Measurements from ENCODE around the gene XIRP2. TPM values are rescaled to one million over a fixed set of nuclear protein-coding genes. Genes with fewer than 3 reads are reported as not detected.

The XIRP2 gene
- total RNA-seq, 5 donors from 2014 or later (not counting 1 experiment from before 2014, with no cell fraction given), result not detected

DNA sequence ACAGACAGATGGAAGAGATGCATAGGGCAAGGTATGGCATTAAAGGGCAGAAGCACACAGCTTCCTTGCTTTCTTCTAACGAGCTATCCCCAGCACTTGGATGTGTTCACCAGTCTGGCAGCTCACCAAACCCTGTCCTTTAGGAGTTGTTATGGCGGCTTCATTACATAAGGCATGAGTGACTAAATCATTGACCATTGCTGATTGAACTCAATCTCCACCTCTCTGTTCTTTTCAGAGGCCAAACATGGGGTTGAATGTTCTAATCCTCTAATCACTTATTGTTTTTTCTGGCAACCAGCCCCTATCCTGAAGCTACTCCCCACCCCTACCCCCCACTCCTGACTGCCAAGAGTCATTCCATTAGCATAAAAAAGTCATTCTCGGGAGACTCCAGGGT lies 301.8 kb downstream of the XIRP2 start:
- DNase-seq (no peak), ATAC-seq (replicated peaks in 1 of 4) (no peak)
- ChIA-PET POLR2A (no interaction called here), CTCF (no interaction called here)
- Mint-ChIP-seq H3K4me3 (no peak overlapping the region), H3K27ac (no peak overlapping the region), H3K4me1 (no peaks in the 10 kb centered on the region), H3K9me3 (no peaks in the 10 kb centered on the region), H3K36me3 (no peaks in the 10 kb centered on the region), H3K27me3 (no peaks in the 10 kb centered on the region)
- Histone ChIP-seq H3K9me3 (no peaks in the 10 kb centered on the region), H3K4me1 (ENCODE audit: control insufficient read depth in 1 of 2, extremely low read depth in 1 of 2, insufficient read depth in 2 of 2, low read length in 2 of 2) (no peaks in the 10 kb centered on the region), H3K36me3 (ENCODE audit: control insufficient read depth in 2 of 2, extremely low read depth in 1 of 2, insufficient read depth in 1 of 2, low read length in 1 of 2) (no peaks in the 10 kb centered on the region), H3K27me3 (replicated peaks in 1 of 2; ENCODE audit: control insufficient read depth in 2 of 2, extremely low read depth in 1 of 2, insufficient read depth in 2 of 2, low read length in 1 of 2) (no peaks in the 10 kb centered on the region), H3K4me3 (ENCODE audit: control insufficient read depth in 1 of 2, extremely low read depth in 1 of 2, low read length in 1 of 2) (no peak overlapping the region), H3K27ac (ENCODE audit: low read length) (no peak overlapping the region)
- WGBS (ENCODE audit: insufficient coverage), result 29% methylated on average over 1 of the region's 3 CpGs

DNA sequence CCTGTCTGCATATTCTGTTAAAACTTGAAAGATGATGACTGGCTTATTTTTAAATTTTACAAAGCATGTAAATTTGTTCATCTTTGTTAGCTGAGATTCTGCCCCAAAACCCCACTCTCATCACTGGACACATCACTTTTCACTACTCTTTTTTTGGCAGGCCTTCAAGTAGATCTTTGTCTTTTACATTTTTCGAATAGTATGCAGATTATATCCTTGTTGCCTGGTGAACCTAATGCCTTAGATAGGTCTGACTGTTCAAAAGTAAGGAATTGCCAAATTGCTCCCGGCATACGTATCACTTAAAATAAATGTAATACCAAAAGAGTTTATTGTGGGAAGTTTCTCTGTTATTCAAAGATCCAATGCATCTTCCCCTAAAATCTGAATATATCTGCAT lies 303.3 kb downstream of the XIRP2 start:
- no peaks in the 10 kb centered on the region for H3K4me1 ChIP-seq (ENCODE audit: control insufficient read depth in 1 of 2, extremely low read depth in 1 of 2, insufficient read depth in 2 of 2, low read length in 2 of 2)
- no peaks in the 10 kb centered on the region for H3K36me3 ChIP-seq (ENCODE audit: control insufficient read depth in 2 of 2, extremely low read depth in 1 of 2, insufficient read depth in 1 of 2, low read length in 1 of 2)
- H3K4me1 Mint-ChIP-seq, result peaks cover 0 to 3% (median under 1%) of the 10 kb centered on the region in 3 donors
- no peaks in the 10 kb centered on the region for H3K36me3 Mint-ChIP-seq
- H3K9me3 Mint-ChIP-seq, result no peaks in the 10 kb centered on the region
- ChIA-PET POLR2A (interaction anchor here in 1 of 2 donors (0.6 kb wide), 1 partner anchor 109 kb away, joined by 4 read pairs; no protein-coding TSS in a partner anchor), CTCF (interaction anchor here in 1 of 2 donors (0.6 kb wide), 1 partner anchor 70 kb away, joined by 4 read pairs; no protein-coding TSS in a partner anchor)
- H3K27me3 Mint-ChIP-seq, result no peaks in the 10 kb centered on the region
- no peak overlapping the region for H3K27ac Mint-ChIP-seq
- H3K27ac ChIP-seq (ENCODE audit: low read length), result no peak overlapping the region
- no peak overlapping the region for H3K4me3 Mint-ChIP-seq
- no peaks in the 10 kb centered on the region for H3K27me3 ChIP-seq (replicated peaks in 1 of 2; ENCODE audit: control insufficient read depth in 2 of 2, extremely low read depth in 1 of 2, insufficient read depth in 2 of 2, low read length in 1 of 2)
- ATAC-seq (replicated peaks in 1 of 4) (no peak), DNase-seq (no peak)
- H3K9me3 ChIP-seq, result no peaks in the 10 kb centered on the region
- H3K4me3 ChIP-seq (ENCODE audit: control insufficient read depth in 1 of 2, extremely low read depth in 1 of 2, low read length in 1 of 2), result no peak overlapping the region
- WGBS (ENCODE audit: insufficient coverage), result no CpG with 5 or more reads among the region's 3 CpGs

DNA sequence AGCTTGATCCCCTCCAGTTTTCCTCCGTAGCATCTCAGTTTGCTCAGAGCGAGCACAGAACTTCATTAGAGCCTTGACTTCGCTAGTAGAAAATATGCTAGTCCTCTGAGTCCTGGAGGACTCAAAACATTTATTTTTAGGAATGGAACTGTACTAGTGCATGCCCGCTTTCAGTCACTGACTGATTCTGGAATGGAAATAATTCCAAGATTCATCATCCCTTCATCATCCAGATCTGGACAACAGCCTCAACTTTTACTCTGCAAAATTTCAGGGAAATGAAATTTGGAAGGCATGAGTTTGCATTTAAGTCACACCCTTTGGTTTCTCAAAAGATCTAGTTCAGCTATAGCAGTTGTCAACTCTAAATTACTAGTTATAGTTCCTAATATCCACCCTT lies 304.6 kb downstream of the XIRP2 start:
- H3K9me3 ChIP-seq, result no peaks in the 10 kb centered on the region
- Mint-ChIP-seq H3K27me3 (no peaks in the 10 kb centered on the region), H3K4me1 (peaks cover 0 to 4% (median 3%) of the 10 kb centered on the region in 3 donors), H3K4me3 (no peak overlapping the region), H3K9me3 (no peaks in the 10 kb centered on the region), H3K36me3 (no peaks in the 10 kb centered on the region), H3K27ac (no peak overlapping the region)
- no peak overlapping the region for H3K4me3 ChIP-seq (ENCODE audit: control insufficient read depth in 1 of 2, extremely low read depth in 1 of 2, low read length in 1 of 2)
- POLR2A ChIA-PET, result no interaction called here
- ATAC-seq (replicated peaks in 1 of 4) (no peak), DNase-seq (no peak)
- no peaks in the 10 kb centered on the region for H3K4me1 ChIP-seq (ENCODE audit: control insufficient read depth in 1 of 2, extremely low read depth in 1 of 2, insufficient read depth in 2 of 2, low read length in 2 of 2)
- no peak overlapping the region for H3K27ac ChIP-seq (ENCODE audit: low read length)
- H3K36me3 ChIP-seq (ENCODE audit: control insufficient read depth in 2 of 2, extremely low read depth in 1 of 2, insufficient read depth in 1 of 2, low read length in 1 of 2), result no peaks in the 10 kb centered on the region
- H3K27me3 ChIP-seq (replicated peaks in 1 of 2; ENCODE audit: control insufficient read depth in 2 of 2, extremely low read depth in 1 of 2, insufficient read depth in 2 of 2, low read length in 1 of 2), result no peaks in the 10 kb centered on the region
- CTCF ChIA-PET, result no interaction called here
- WGBS (ENCODE audit: insufficient coverage), result 89% methylated on average over 3 of the region's 4 CpGs

DNA sequence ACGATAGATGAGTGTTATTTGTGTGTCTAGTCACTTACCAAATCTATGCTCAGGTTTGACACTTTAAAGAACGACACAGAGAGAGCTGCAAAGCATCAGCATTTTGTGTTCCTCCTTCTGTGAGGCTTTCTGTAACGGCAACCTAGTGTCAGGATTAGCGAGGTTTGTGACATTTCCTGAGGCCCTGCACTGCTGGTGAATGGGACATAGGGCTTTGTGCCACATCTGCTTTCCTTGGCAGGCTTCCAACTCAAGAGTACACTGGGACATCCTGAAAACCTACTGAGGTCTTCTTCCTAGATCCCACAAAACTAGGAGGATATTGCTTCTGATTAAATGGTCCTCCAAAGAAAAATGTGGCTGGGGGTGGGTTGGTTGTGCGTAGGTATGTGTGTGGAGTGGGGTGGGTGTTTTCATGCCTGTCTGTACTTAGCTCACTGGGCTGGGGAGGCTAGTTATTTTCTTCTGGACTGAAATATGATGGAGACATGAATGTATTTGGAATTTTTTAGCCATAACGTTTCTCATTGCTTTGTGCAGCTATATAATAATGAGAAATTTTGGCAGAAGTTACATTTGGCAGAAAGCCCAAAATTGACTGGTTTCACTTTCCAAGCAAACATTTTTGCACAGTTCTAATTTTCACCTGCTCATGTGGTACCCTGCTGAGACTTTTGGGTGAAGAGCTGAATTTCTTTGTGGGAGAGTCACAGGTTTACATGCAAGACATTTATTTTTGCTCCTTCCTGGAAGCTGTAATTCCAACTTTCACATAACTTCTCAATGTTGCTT lies 308.4 kb downstream of the XIRP2 start:
- Histone ChIP-seq H3K36me3 (ENCODE audit: control insufficient read depth in 2 of 2, extremely low read depth in 1 of 2, insufficient read depth in 1 of 2, low read length in 1 of 2) (no peaks in the 10 kb centered on the region), H3K4me1 (ENCODE audit: control insufficient read depth in 1 of 2, extremely low read depth in 1 of 2, insufficient read depth in 2 of 2, low read length in 2 of 2) (no peaks in the 10 kb centered on the region), H3K4me3 (ENCODE audit: control insufficient read depth in 1 of 2, extremely low read depth in 1 of 2, low read length in 1 of 2) (no peak overlapping the region), H3K9me3 (no peaks in the 10 kb centered on the region), H3K27me3 (replicated peaks in 1 of 2; ENCODE audit: control insufficient read depth in 2 of 2, extremely low read depth in 1 of 2, insufficient read depth in 2 of 2, low read length in 1 of 2) (no peaks in the 10 kb centered on the region), H3K27ac (ENCODE audit: low read length) (no peak overlapping the region)
- Mint-ChIP-seq H3K27me3 (no peaks in the 10 kb centered on the region), H3K27ac (no peak overlapping the region), H3K9me3 (peaks cover 0 to 4% (median 0%) of the 10 kb centered on the region in 3 donors), H3K4me1 (peaks cover 0 to 4% (median 3%) of the 10 kb centered on the region in 3 donors), H3K36me3 (no peaks in the 10 kb centered on the region), H3K4me3 (no peak overlapping the region)
- WGBS (ENCODE audit: insufficient coverage), result 9% methylated on average over 5 of the region's 6 CpGs
- ATAC-seq (replicated peaks in 1 of 4) (no peak), DNase-seq (no peak)
- ChIA-PET CTCF (no interaction called here), POLR2A (interaction anchor here in 1 of 2 donors (0.8 kb wide), 1 partner anchor 22 kb away, joined by 3 read pairs; no protein-coding TSS in a partner anchor)

DNA sequence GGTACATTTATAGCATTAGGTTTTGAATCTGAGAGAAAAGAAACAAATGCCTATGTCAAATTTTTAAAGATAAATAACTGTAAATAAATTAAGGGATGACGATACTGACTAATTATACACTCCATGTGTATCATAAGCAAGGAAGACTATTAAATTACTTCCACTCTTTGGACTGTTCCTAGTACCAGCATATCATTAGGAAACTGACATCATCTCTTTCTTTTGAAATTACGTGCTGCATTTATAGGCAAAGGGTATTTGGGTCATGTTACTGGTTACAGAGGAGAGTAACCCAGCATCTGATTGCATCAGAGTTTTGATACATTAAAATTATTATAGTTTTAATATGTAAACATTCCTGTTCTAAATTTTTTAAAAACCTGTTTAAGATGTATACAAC lies 309.7 kb downstream of the XIRP2 start:
- ATAC-seq (replicated peaks in 1 of 4) (no peak), DNase-seq (no peak)
- Mint-ChIP-seq H3K4me1 (peaks cover 0 to 4% (median 3%) of the 10 kb centered on the region in 3 donors), H3K4me3 (no peak overlapping the region), H3K27me3 (no peaks in the 10 kb centered on the region), H3K9me3 (peaks cover 0 to 4% (median 0%) of the 10 kb centered on the region in 3 donors), H3K36me3 (no peaks in the 10 kb centered on the region), H3K27ac (no peak overlapping the region)
- H3K27me3 ChIP-seq (replicated peaks in 1 of 2; ENCODE audit: control insufficient read depth in 2 of 2, extremely low read depth in 1 of 2, insufficient read depth in 2 of 2, low read length in 1 of 2), result no peaks in the 10 kb centered on the region
- H3K36me3 ChIP-seq (ENCODE audit: control insufficient read depth in 2 of 2, extremely low read depth in 1 of 2, insufficient read depth in 1 of 2, low read length in 1 of 2), result no peaks in the 10 kb centered on the region
- H3K4me3 ChIP-seq (ENCODE audit: control insufficient read depth in 1 of 2, extremely low read depth in 1 of 2, low read length in 1 of 2), result no peak overlapping the region
- H3K4me1 ChIP-seq (ENCODE audit: control insufficient read depth in 1 of 2, extremely low read depth in 1 of 2, insufficient read depth in 2 of 2, low read length in 2 of 2), result no peaks in the 10 kb centered on the region
- POLR2A ChIA-PET, result no interaction called here
- H3K9me3 ChIP-seq, result no peaks in the 10 kb centered on the region
- CTCF ChIA-PET, result no interaction called here
- no CpG with 5 or more reads among the region's 2 CpGs for WGBS (ENCODE audit: insufficient coverage)
- no peak overlapping the region for H3K27ac ChIP-seq (ENCODE audit: low read length)

DNA sequence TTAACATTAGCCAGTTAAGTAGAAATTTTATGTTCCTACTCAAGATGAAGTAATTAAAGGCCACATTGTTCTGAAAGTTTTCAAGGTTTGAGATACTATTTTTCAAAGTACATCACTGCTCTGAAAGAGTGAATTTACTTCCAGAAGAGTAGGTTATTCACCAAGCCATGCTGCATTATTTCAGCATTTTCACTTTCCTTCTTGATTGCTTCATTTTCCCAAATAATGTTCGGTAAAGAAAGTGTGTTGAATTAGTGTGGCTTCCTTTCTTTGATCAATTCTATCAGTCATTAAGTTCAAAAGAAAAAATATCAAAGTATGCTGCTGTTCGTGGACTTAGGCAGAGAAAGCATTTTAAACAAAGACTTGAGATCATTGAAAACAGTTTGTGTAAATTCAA lies 310.3 kb downstream of the XIRP2 start:
- Mint-ChIP-seq H3K4me1 (peaks cover 0 to 4% (median 3%) of the 10 kb centered on the region in 3 donors), H3K9me3 (peaks cover 0 to 4% (median 0%) of the 10 kb centered on the region in 3 donors), H3K27me3 (no peaks in the 10 kb centered on the region), H3K4me3 (no peak overlapping the region), H3K27ac (no peak overlapping the region), H3K36me3 (no peaks in the 10 kb centered on the region)
- ChIA-PET POLR2A (no interaction called here), CTCF (no interaction called here)
- Histone ChIP-seq H3K4me3 (ENCODE audit: control insufficient read depth in 1 of 2, extremely low read depth in 1 of 2, low read length in 1 of 2) (no peak overlapping the region), H3K36me3 (ENCODE audit: control insufficient read depth in 2 of 2, extremely low read depth in 1 of 2, insufficient read depth in 1 of 2, low read length in 1 of 2) (no peaks in the 10 kb centered on the region), H3K9me3 (no peaks in the 10 kb centered on the region), H3K27ac (ENCODE audit: low read length) (no peak overlapping the region), H3K27me3 (replicated peaks in 1 of 2; ENCODE audit: control insufficient read depth in 2 of 2, extremely low read depth in 1 of 2, insufficient read depth in 2 of 2, low read length in 1 of 2) (no peaks in the 10 kb centered on the region), H3K4me1 (ENCODE audit: control insufficient read depth in 1 of 2, extremely low read depth in 1 of 2, insufficient read depth in 2 of 2, low read length in 2 of 2) (no peaks in the 10 kb centered on the region)
- no CpG with 5 or more reads among the region's 2 CpGs for WGBS (ENCODE audit: insufficient coverage)
- no peak for ATAC-seq (replicated peaks in 1 of 4)
- no peak for DNase-seq
